Fibroblast of the aortic adventitia (primary cell): ENCODE data around the gene GNB5. TPM values are rescaled to one million over a fixed set of nuclear protein-coding genes. Genes with fewer than 3 reads are reported as not detected.
A peak's percentile ranks its signal among the peaks of the same experiment; 100 is the strongest.

Experiments
- DNase-seq: peaks from one replicate; pipeline ENCODE4 v3.0.0-alpha.2; 2010; ENCODE audit warnings: low read depth
- H3K4me3 ChIP-seq: 2 replicates; pipeline ENCODE4 v1.5.1; 2011; ENCODE audit warnings: low read depth, mild to moderate bottlenecking, control low read depth, low read length, moderate library complexity
- CTCF ChIP-seq: IDR thresholded peaks from 2 replicates; pipeline ENCODE4 v1.5.1; 2011; ENCODE audit warnings: mild to moderate bottlenecking, low read length, control low read depth, inconsistent platforms; ENCODE audit not compliant: insufficient read depth
- total RNA-seq: library from RNA; depleted of rRNA; stranded (reverse); fragments of >200 nt; gene quantifications from 2 replicates; pipeline ENCODE4 v1.2.3, GENCODE V29; 2012; ENCODE audit warnings: low replicate concordance

Gene GNB5
- total RNA-seq, 1 donor = 24.0 TPM

- no peak for TF ChIP-seq CTCF
- H3K4me3 ChIP-seq = no peak overlapping the region
- DNase-seq = no peak
Observed at GRCh38 chr15:52232327-52232726, 41.1 kb upstream of the GNB5 start.

GRCh38 chr15:52230073-52230472 lies 38.9 kb upstream of the GNB5 start:
- H3K4me3 ChIP-seq = no peak overlapping the region
- no peak for DNase-seq
- no peak for TF ChIP-seq CTCF

- no peak for TF ChIP-seq CTCF
- no peak for DNase-seq
- no peak overlapping the region for H3K4me3 ChIP-seq
Observed at GRCh38 chr15:52228921-52229320, 37.7 kb upstream of the GNB5 start.

GRCh38 chr15:52227456-52227855 lies 36.3 kb upstream of the GNB5 start:
- H3K4me3 ChIP-seq = no peak overlapping the region
- peak; percentile 89 for DNase-seq
- TF ChIP-seq CTCF = peak; percentile 92

- TF ChIP-seq CTCF = no peak
- no peak overlapping the region for H3K4me3 ChIP-seq
- DNase-seq = no peak
Observed at GRCh38 chr15:52225230-52225629, 34.0 kb upstream of the GNB5 start.

- no peak for DNase-seq
- no peak overlapping the region for H3K4me3 ChIP-seq
- TF ChIP-seq CTCF = no peak
Observed at GRCh38 chr15:52224211-52224610, 33.0 kb upstream of the GNB5 start.

- no peak for TF ChIP-seq CTCF
- DNase-seq = no peak
- no peak overlapping the region for H3K4me3 ChIP-seq
Observed at GRCh38 chr15:52221730-52222129, 30.5 kb upstream of the GNB5 start.
